Aorta (tissue), 5 donors: ENCODE data around the gene HS6ST3. TPM values are rescaled to one million over a fixed set of nuclear protein-coding genes. Genes with fewer than 3 reads are reported as not detected.

Source experiments
- ATAC-seq: fragments of 200-7000 bp; cut with Tn5 transposase; one replicate; pipeline ENCODE4 v1.9.1; 2022; ENCODE audit warnings: moderate library complexity; ENCODE audit not compliant: low FRiP score
- DNase-seq, 2 donors: peaks; one replicate each; pipeline ENCODE4 v3.0.0-alpha.2; 2020
- H3K27ac ChIP-seq, 2 donors: one replicate each; pipeline ENCODE4 v1.5.1; 2013; ENCODE audit warnings: low read length in 2 of 2, mild to moderate bottlenecking in 2 of 2, moderate library complexity in 2 of 2, control low read depth in 1 of 2, inconsistent platforms in 1 of 2, low read depth in 1 of 2
- H3K27me3 ChIP-seq, 2 donors: one replicate each; pipeline ENCODE4 v1.6.1; 2013; ENCODE audit warnings: control low read depth in 1 of 2, low read length in 1 of 2, mild to moderate bottlenecking in 1 of 2, moderate library complexity in 1 of 2; ENCODE audit not compliant: insufficient read depth in 2 of 2, control insufficient read depth in 1 of 2
- H3K36me3 ChIP-seq, 2 donors: one replicate each; pipeline ENCODE4 v1.6.1; 2013; ENCODE audit warnings: control low read depth in 1 of 2, low read length in 1 of 2, mild to moderate bottlenecking in 1 of 2; ENCODE audit not compliant: insufficient read depth in 2 of 2, control insufficient read depth in 1 of 2
- H3K4me1 ChIP-seq, 2 donors: one replicate each; pipeline ENCODE4 v1.6.1; 2013; ENCODE audit warnings: low read length in 2 of 2, control low read depth in 1 of 2, mild to moderate bottlenecking in 1 of 2, moderate library complexity in 1 of 2; ENCODE audit not compliant: insufficient read depth in 2 of 2, control insufficient read depth in 1 of 2
- H3K4me3 ChIP-seq, 2 donors: one replicate each; pipeline ENCODE4 v1.5.1; 2013; ENCODE audit warnings: low read length in 2 of 2, control low read depth in 1 of 2, mild to moderate bottlenecking in 1 of 2
- H3K9me3 ChIP-seq: one replicate; pipeline ENCODE4 v1.6.1; 2013; ENCODE audit warnings: mild to moderate bottlenecking, low read length; ENCODE audit not compliant: control insufficient read depth
- WGBS, 2 donors: extraction: QIAGEN DNeasy Blood & Tissue Kit; methylation state at CpG; one replicate each; pipeline ENCODE4 v1.1.7; 2013; 5-methylcytosine and 5-hydroxymethylcytosine counted together
- intact Hi-C, 2 donors: fragments of 100-400 bp; cut with DNase I; formaldehyde crosslinking; loops; one replicate each; pipeline versions ENCODE4 v1.14.2 to v1.15.0; 2022
- polyA plus RNA-seq, 2 donors: library from polyadenylated mRNA; stranded (reverse); fragments of 200-250 nt; gene quantifications; one replicate each; pipeline ENCODE4 v1.2.3, GENCODE V29; 2013
- total RNA-seq, 2 donors: library from RNA; stranded (reverse); fragmentation: NEBNext Ultra II Directional; extraction: Animal tissue kit (Norgen Biotek cat#: 25700); gene quantifications; one replicate each; pipeline ENCODE4 v1.2.1, GENCODE V29; 2021
- donor health status: healthy with polysubstance abuse.
- donor health status: Bipolar disorder and iron deficiency.
- donor health status: DM: no; HTN: no; CAD: no.
- donor health status: DM: no; HTN: no; CAD: no.
- donor health status: DM: yes; HTN: yes; CAD: no.

Gene HS6ST3
- total and polyA plus RNA-seq, 4 donors, result under 0.01 to 4.9 (median 0.34) TPM

- DNase-seq (no peak), ATAC-seq (no peak)
- H3K36me3 ChIP-seq, result no peaks in the 10 kb centered on the region
- H3K4me3 ChIP-seq, result no peak overlapping the region
- H3K27me3 ChIP-seq, result no peaks in the 10 kb centered on the region
- 66 to 78% methylated on average over 3 of the region's 3 CpGs for WGBS, 2 donors
- H3K27ac ChIP-seq, result no peak overlapping the region
- no peaks in the 10 kb centered on the region for H3K9me3 ChIP-seq
- H3K4me1 ChIP-seq, result no peaks in the 10 kb centered on the region
- intact Hi-C loops, result no loop called here
These were observed 456.6 kb downstream of the HS6ST3 start for GRCh38 chr13:96546463-96546862.

DNA sequence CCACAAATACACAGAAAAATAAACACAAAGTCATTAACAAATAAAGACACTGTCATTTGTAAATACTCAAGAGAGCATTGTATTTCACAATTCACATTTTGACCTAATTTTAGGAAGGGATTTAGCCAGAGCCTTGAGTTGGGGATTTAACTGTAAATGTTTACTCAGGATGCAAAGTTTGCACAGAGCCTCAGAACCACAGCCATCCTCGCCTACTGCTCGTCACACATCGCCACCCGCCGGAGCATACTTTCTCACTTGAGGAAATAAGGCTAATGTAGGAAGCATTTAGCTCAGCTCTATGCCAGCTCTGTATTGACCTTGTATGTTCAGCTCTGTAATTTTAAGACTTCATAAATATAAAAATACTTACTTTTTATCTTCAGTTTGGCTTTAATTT lies 461.6 kb downstream of the HS6ST3 start:
- intact Hi-C loops, result no loop called here
- Histone ChIP-seq H3K27ac (no peak overlapping the region), H3K4me1 (no peaks in the 10 kb centered on the region), H3K36me3 (no peaks in the 10 kb centered on the region), H3K9me3 (no peaks in the 10 kb centered on the region), H3K27me3 (peaks cover 0 to 2% of the 10 kb centered on the region in 2 donors), H3K4me3 (no peak overlapping the region)
- no peak for DNase-seq
- ATAC-seq, result no peak
- WGBS, 2 donors, result 12 to 20% methylated on average over 5 of the region's 5 CpGs

DNA sequence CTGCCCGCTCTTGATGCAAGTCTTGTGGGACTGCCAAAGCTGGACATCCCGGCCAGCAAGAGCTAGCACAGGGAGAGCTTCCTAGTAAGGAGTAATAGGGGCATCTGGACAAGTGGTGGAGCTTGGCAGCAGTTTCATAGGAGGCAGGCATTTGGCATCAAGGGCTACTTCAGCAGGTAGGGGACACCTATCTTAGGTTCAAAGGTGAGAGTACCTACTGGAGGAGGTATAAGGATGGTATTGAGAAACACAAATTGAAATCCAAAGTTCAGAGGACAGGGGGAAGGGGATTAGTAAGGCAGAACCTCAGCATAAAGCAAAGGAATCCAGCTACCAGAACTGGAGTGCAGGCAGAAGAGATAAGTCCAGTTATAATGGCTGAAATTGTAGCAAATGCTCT lies 462.7 kb downstream of the HS6ST3 start:
- H3K4me3 ChIP-seq, result no peak overlapping the region
- DNase-seq (no peak), ATAC-seq (no peak)
- intact Hi-C loops, result no loop called here
- H3K27me3 ChIP-seq, result peaks cover 0 to 2% of the 10 kb centered on the region in 2 donors
- 77 to 78% methylated on average over 2 of the region's 2 CpGs for WGBS, 2 donors
- H3K9me3 ChIP-seq, result no peaks in the 10 kb centered on the region
- no peak overlapping the region for H3K27ac ChIP-seq
- no peaks in the 10 kb centered on the region for H3K4me1 ChIP-seq
- no peaks in the 10 kb centered on the region for H3K36me3 ChIP-seq

- Histone ChIP-seq H3K36me3 (no peaks in the 10 kb centered on the region), H3K9me3 (no peaks in the 10 kb centered on the region), H3K27me3 (peaks cover 0 to 2% of the 10 kb centered on the region in 2 donors), H3K4me3 (no peak overlapping the region), H3K27ac (no peak overlapping the region), H3K4me1 (no peaks in the 10 kb centered on the region)
- ATAC-seq, result no peak
- no peak for DNase-seq
- 91 to 95% methylated on average over 7 of the region's 7 CpGs for WGBS, 2 donors
- intact Hi-C loops, result no loop called here
These were observed 463.9 kb downstream of the HS6ST3 start for GRCh38 chr13:96553796-96554195.

GRCh38 chr13:96573563-96573962 lies 483.7 kb downstream of the HS6ST3 start:
- no peak for ATAC-seq
- intact Hi-C loops, result no loop called here

DNA sequence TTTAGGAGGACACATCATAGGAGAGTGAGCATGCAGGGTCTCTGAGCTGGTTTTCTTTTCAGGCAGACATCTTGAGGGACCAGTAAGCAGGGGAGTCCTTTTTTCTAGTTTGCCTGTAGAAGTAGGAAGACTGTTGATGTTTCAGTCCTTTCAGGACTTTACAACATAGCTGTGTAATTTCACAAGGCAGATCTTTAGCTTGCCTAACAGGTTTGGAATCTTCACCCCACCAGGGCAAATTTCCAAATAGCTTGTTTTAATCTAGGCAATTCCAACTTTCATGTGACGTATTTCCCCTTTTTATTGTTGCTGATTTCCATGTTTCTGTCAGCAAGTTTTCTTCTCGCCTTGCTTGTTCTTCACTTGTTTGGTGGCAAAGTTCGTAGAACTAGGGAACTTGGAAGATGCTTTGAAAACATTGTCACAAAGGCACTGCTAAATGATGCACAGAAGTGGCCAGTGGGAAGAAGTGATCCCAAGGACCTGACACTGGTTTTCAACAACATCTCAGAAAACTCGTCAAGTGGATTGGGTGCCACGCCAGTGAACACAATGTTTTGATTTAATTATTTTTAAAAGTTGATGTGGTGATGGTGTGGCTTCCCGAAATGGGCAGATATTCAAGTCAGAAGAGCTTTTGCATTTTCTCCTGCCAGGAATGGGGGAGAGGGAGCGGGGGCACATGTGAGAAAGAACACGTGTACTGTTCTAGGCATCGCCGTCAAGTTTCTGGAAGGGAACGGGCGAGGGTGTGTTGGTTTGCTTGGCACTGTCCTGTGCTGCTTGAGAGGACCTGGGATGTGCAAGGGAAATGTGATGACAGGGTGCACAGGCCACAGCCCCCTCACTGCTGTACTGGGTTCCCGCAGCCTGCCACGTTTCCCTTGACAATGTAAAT lies 485.8 kb downstream of the HS6ST3 start:
- ATAC-seq (no peak), DNase-seq (no peak)
- Histone ChIP-seq H3K27ac (no peak overlapping the region), H3K27me3 (no peaks in the 10 kb centered on the region), H3K36me3 (no peaks in the 10 kb centered on the region), H3K4me1 (no peaks in the 10 kb centered on the region), H3K4me3 (no peak overlapping the region), H3K9me3 (peaks cover 2% of the 10 kb centered on the region)
- intact Hi-C loops, result no loop called here
- WGBS, 2 donors, result 61 to 62% methylated on average over 14 of the region's 14 CpGs

More at GRCh38 chr13:96573563-96573962, 483.7 kb downstream of the HS6ST3 start:
- peaks cover 2% of the 10 kb centered on the region for H3K9me3 ChIP-seq
- H3K36me3 ChIP-seq, result no peaks in the 10 kb centered on the region
- no peaks in the 10 kb centered on the region for H3K27me3 ChIP-seq
- H3K4me1 ChIP-seq, result no peaks in the 10 kb centered on the region
- no peak for DNase-seq
- WGBS, 2 donors, result 64 to 65% methylated on average over 4 of the region's 4 CpGs
- no peak overlapping the region for H3K27ac ChIP-seq
- no peak overlapping the region for H3K4me3 ChIP-seq

GRCh38 chr13:96581741-96582140 lies 491.8 kb downstream of the HS6ST3 start:
- intact Hi-C loops, result no loop called here
- Histone ChIP-seq H3K9me3 (peaks cover 2% of the 10 kb centered on the region), H3K4me3 (no peak overlapping the region), H3K27ac (no peak overlapping the region), H3K36me3 (no peaks in the 10 kb centered on the region), H3K4me1 (no peaks in the 10 kb centered on the region), H3K27me3 (no peaks in the 10 kb centered on the region)
- ATAC-seq (no peak), DNase-seq (no peak)

DNA sequence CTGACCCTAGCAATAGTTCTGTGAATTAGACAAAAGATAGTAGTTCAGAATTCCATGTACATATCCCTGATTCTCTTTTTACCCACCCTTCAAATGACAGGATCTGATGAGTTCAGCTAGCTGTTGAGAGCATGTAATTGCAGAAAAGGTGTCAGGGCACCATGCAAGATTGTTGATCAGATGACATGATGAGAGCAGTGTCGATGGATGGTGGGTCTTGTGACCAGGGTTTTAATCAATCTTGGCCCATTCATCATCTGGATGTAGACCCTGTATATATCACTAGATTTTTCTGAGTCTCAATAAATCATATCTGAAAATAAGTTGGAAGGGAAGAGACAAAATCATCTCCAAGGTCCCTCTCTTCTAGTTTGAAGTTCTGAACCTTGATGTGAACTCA lies 525.3 kb downstream of the HS6ST3 start:
- 76 to 80% methylated on average over 1 of the region's 1 CpG for WGBS, 2 donors

DNA sequence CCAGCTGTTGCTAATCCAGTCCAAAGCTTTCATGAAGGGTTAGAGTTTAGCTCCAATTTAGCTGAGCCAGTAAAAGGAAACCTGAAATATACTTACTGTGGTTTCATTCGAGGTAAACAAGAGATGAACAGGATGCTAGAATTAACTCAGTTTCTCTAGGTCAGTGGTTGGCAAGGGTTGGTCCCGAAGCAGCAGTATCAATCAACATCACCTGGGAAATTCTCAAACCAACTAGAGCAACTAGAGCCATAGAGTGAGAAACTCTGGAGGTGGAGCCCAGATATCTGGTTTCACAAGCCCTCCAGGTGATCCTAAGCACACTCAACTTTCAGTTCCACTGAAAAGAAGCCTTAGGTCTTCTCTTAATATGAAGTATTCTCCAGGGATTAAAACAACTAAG lies 527.6 kb downstream of the HS6ST3 start:
- H3K9me3 ChIP-seq, result no peaks in the 10 kb centered on the region
- H3K4me1 ChIP-seq, result no peaks in the 10 kb centered on the region
- intact Hi-C loops, result no loop called here
- no peak overlapping the region for H3K27ac ChIP-seq
- ATAC-seq (no peak), DNase-seq (no peak)
- H3K36me3 ChIP-seq, result no peaks in the 10 kb centered on the region
- no peak overlapping the region for H3K4me3 ChIP-seq
- WGBS, 2 donors, result 73 to 76% methylated on average over 2 of the region's 2 CpGs
- H3K27me3 ChIP-seq, result no peaks in the 10 kb centered on the region

More for the DNA sequence above, 525.3 kb downstream of the HS6ST3 start:
- Histone ChIP-seq H3K4me3 (no peak overlapping the region), H3K4me1 (no peaks in the 10 kb centered on the region), H3K27ac (no peak overlapping the region), H3K36me3 (no peaks in the 10 kb centered on the region), H3K27me3 (no peaks in the 10 kb centered on the region), H3K9me3 (no peaks in the 10 kb centered on the region)
- intact Hi-C loops, result no loop called here
- ATAC-seq (no peak), DNase-seq (no peak)
